ENCODE measurements around the gene NET1.
A peak's percentile ranks its signal among the peaks of the same experiment; 100 is the strongest.
"Not testable (repeated sequence)": the region's sequence is repeated elsewhere in the genome, so short reads cannot be mapped to it uniquely, and the experiment has no call there.

NET1 gene

GRCh38 chr10:5393529-5393928, 18.8 kb upstream of the NET1 start:
- in situ Hi-C loops (cut with MboI; ENCODE audit: low pct_unique_long_range_greater_than_20kb, low sequenced_read_pairs): loop anchor here (25.0 kb wide), 1 partner anchor 556 kb away; the partner anchor contains the start of gene AKR1E2
- no peak for DNase-seq

- in situ Hi-C loops (cut with MboI; ENCODE audit: low pct_unique_long_range_greater_than_20kb, low sequenced_read_pairs): loop anchor here (25.0 kb wide), 1 partner anchor 558 kb away; the partner anchor contains the start of gene AKR1E2
These were observed 17.2 kb upstream of the NET1 start for GRCh38 chr10:5395168-5395567.

GRCh38 chr10:5396556-5397300, 15.6 kb upstream of the NET1 start:
- in situ Hi-C loops (cut with MboI; ENCODE audit: low pct_unique_long_range_greater_than_20kb, low sequenced_read_pairs): loop anchor here (25.0 kb wide), 1 partner anchor 559 kb away; the partner anchor contains the start of gene AKR1E2
- no peak for DNase-seq

More at GRCh38 chr10:5395168-5395567, 17.2 kb upstream of the NET1 start:
- DNase-seq: no peak

GRCh38 chr10:5399332-5399731, 13.0 kb upstream of the NET1 start:
- in situ Hi-C loops (cut with MboI; ENCODE audit: low pct_unique_long_range_greater_than_20kb, low sequenced_read_pairs): loop anchor here (25.0 kb wide), 1 partner anchor 562 kb away; the partner anchor contains the start of gene AKR1E2
- DNase-seq: no peak

- in situ Hi-C loops (cut with MboI; ENCODE audit: low pct_unique_long_range_greater_than_20kb, low sequenced_read_pairs): no loop called here
These were observed 11.7 kb upstream of the NET1 start for GRCh38 chr10:5400468-5401240.

GRCh38 chr10:5402798-5403197, 9.6 kb upstream of the NET1 start:
- DNase-seq: no peak
- in situ Hi-C loops (cut with MboI; ENCODE audit: low pct_unique_long_range_greater_than_20kb, low sequenced_read_pairs): no loop called here

More at GRCh38 chr10:5400468-5401240, 11.7 kb upstream of the NET1 start:
- no peak for DNase-seq

- DNase-seq: no peak
- in situ Hi-C loops (cut with MboI; ENCODE audit: low pct_unique_long_range_greater_than_20kb, low sequenced_read_pairs): no loop called here
These were observed 7.9 kb upstream of the NET1 start, which contains the start of gene TUBAL3 for GRCh38 chr10:5404208-5405041. Gene TUBAL3 (minus strand): TSS chr10:5404828. CDS start chr10:5404792, 36 bp downstream.

- DNase-seq: no peak
- in situ Hi-C loops (cut with MboI; ENCODE audit: low pct_unique_long_range_greater_than_20kb, low sequenced_read_pairs): no loop called here
These were observed 5.4 kb upstream of the NET1 start for GRCh38 chr10:5406918-5407317.

GRCh38 chr10:5410787-5411186, 1.6 kb upstream of the NET1 start:
- DNase-seq; in situ Hi-C loops (cut with MboI; ENCODE audit: low pct_unique_long_range_greater_than_20kb, low sequenced_read_pairs): not testable (repeated sequence)

- in situ Hi-C loops (cut with MboI; ENCODE audit: low pct_unique_long_range_greater_than_20kb, low sequenced_read_pairs): no loop called here
These were observed 448 bp upstream of the NET1 start for GRCh38 chr10:5411941-5412276.

GRCh38 chr10:5413012-5413938, 918 bp downstream of the NET1 start:
- peak; percentile 51 for DNase-seq
- in situ Hi-C loops (cut with MboI; ENCODE audit: low pct_unique_long_range_greater_than_20kb, low sequenced_read_pairs): no loop called here

More at GRCh38 chr10:5411941-5412276, 448 bp upstream of the NET1 start:
- DNase-seq: no peak

GRCh38 chr10:5416981-5417380, 4.6 kb downstream of the NET1 start:
- peak; percentile 20 for DNase-seq
- in situ Hi-C loops (cut with MboI; ENCODE audit: low pct_unique_long_range_greater_than_20kb, low sequenced_read_pairs): no loop called here

- in situ Hi-C loops (cut with MboI; ENCODE audit: low pct_unique_long_range_greater_than_20kb, low sequenced_read_pairs): no loop called here
- DNase-seq: no peak
These were observed 6.2 kb downstream of the NET1 start for GRCh38 chr10:5418584-5418983.

- DNase-seq: no peak
- in situ Hi-C loops (cut with MboI; ENCODE audit: low pct_unique_long_range_greater_than_20kb, low sequenced_read_pairs): no loop called here
These were observed 7.2 kb downstream of the NET1 start for GRCh38 chr10:5419466-5420094.

GRCh38 chr10:5423771-5424170, 11.4 kb downstream of the NET1 start:
- no peak for DNase-seq

GRCh38 chr10:5424751-5425150, 12.4 kb downstream of the NET1 start:
- in situ Hi-C loops (cut with MboI; ENCODE audit: low pct_unique_long_range_greater_than_20kb, low sequenced_read_pairs): no loop called here
- no peak for DNase-seq

More at GRCh38 chr10:5423771-5424170, 11.4 kb downstream of the NET1 start:
- in situ Hi-C loops (cut with MboI; ENCODE audit: low pct_unique_long_range_greater_than_20kb, low sequenced_read_pairs): no loop called here

- in situ Hi-C loops (cut with MboI; ENCODE audit: low pct_unique_long_range_greater_than_20kb, low sequenced_read_pairs): no loop called here
These were observed 15.8 kb downstream of the NET1 start for GRCh38 chr10:5428133-5428532.

GRCh38 chr10:5433182-5433581, 20.8 kb downstream of the NET1 start:
- no peak for DNase-seq
- in situ Hi-C loops (cut with MboI; ENCODE audit: low pct_unique_long_range_greater_than_20kb, low sequenced_read_pairs): no loop called here

More at GRCh38 chr10:5428133-5428532, 15.8 kb downstream of the NET1 start:
- no peak for DNase-seq

Data from KBM-7 (cell line).